Type B pancreatic cell (in vitro differentiated cells): Measurements from ENCODE around the gene CHRM2. TPM values are rescaled to one million over a fixed set of nuclear protein-coding genes. Genes with fewer than 3 reads are reported as not detected.
A peak's percentile ranks its signal among the peaks of the same experiment; 100 is the strongest.

Experiments
- DNase-seq: peaks from one replicate; pipeline ENCODE4 v3.0.0; 2021; ENCODE audit warnings: mixed read lengths; ENCODE audit not compliant: unreplicated experiment; ENCODE audit errors: extremely low spot score
- H3K27ac Mint-ChIP-seq: 2 replicates; pipeline ENCODE4 v1.8.0; 2021; ENCODE audit warnings: mild to moderate bottlenecking, mixed read lengths
- H3K27me3 Mint-ChIP-seq: 2 replicates; pipeline ENCODE4 v1.8.0; 2021; ENCODE audit warnings: mixed read lengths
- H3K36me3 Mint-ChIP-seq: 2 replicates; pipeline ENCODE4 v1.8.0; 2021; ENCODE audit warnings: mixed read lengths
- H3K4me1 Mint-ChIP-seq: one replicate; pipeline ENCODE4 v1.8.0; 2021; ENCODE audit warnings: mixed read lengths; ENCODE audit not compliant: unreplicated experiment
- H3K4me3 Mint-ChIP-seq: 2 replicates; pipeline ENCODE4 v1.8.0; 2021; ENCODE audit warnings: mild to moderate bottlenecking, mixed read lengths
- H3K9me3 Mint-ChIP-seq: 2 replicates; pipeline ENCODE4 v1.8.0; 2021; ENCODE audit warnings: mixed read lengths
- total RNA-seq: library from RNA; stranded (reverse); gene quantifications from 2 replicates; pipeline ENCODE4 v1.2.1, GENCODE V29; 2021; ENCODE audit warnings: low replicate concordance
- TF ChIP-seq, protein P1 (sequence below): fragments of 200-600 bp; sonication (generic); conservative IDR thresholded peaks from 2 replicates; pipeline ENCODE4 v1.5.0; 2021; ENCODE audit warnings: antibody characterized with exemption, mild to moderate bottlenecking

The CHRM2 gene
- total RNA-seq, 1 donor from 2014 or later: 12.2 TPM

DNA sequence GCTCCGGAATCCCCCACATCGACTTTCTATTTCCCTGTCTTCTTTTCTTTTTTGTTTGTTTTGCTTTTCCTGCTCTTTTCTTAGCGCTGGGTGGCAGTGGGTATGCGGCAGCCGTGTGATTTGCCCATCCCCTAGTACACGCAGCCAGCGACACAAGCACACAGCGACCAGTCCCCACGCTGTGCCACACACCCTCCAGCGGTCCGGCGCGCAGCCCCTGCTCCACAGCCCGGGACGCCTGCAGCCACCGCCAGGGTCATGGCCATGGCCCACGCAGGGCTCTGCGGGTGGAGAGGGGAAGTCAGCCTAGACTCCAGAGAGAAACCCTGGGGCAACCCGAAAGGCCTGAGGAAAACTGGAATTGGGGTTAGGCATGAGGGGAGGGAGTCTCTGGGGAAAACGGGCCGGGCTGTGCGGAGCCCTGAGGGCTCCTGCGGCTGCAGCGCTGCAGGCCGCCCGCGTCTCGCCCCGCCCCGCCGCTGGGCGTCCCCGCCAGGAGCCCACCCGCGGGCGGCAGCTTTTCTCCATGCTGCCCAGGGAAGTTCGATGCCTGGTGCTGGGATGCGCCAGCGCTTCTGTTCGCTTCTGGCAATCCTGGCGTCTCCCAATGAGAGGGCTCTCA is 2.5 kb downstream of the CHRM2 start:
- peaks cover 14% of the 10 kb centered on the region for H3K4me1 Mint-ChIP-seq
- no peaks in the 10 kb centered on the region for H3K9me3 Mint-ChIP-seq
- H3K27ac Mint-ChIP-seq: no peak overlapping the region
- TF ChIP-seq, protein P1, sequence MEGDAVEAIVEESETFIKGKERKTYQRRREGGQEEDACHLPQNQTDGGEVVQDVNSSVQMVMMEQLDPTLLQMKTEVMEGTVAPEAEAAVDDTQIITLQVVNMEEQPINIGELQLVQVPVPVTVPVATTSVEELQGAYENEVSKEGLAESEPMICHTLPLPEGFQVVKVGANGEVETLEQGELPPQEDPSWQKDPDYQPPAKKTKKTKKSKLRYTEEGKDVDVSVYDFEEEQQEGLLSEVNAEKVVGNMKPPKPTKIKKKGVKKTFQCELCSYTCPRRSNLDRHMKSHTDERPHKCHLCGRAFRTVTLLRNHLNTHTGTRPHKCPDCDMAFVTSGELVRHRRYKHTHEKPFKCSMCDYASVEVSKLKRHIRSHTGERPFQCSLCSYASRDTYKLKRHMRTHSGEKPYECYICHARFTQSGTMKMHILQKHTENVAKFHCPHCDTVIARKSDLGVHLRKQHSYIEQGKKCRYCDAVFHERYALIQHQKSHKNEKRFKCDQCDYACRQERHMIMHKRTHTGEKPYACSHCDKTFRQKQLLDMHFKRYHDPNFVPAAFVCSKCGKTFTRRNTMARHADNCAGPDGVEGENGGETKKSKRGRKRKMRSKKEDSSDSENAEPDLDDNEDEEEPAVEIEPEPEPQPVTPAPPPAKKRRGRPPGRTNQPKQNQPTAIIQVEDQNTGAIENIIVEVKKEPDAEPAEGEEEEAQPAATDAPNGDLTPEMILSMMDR: peak; percentile 41
- peaks cover 82% of the 10 kb centered on the region for H3K27me3 Mint-ChIP-seq
- peak; percentile 66 for DNase-seq
- H3K4me3 Mint-ChIP-seq: peak overlapping the region; percentile 92
- H3K36me3 Mint-ChIP-seq: peaks cover 5% of the 10 kb centered on the region

DNA sequence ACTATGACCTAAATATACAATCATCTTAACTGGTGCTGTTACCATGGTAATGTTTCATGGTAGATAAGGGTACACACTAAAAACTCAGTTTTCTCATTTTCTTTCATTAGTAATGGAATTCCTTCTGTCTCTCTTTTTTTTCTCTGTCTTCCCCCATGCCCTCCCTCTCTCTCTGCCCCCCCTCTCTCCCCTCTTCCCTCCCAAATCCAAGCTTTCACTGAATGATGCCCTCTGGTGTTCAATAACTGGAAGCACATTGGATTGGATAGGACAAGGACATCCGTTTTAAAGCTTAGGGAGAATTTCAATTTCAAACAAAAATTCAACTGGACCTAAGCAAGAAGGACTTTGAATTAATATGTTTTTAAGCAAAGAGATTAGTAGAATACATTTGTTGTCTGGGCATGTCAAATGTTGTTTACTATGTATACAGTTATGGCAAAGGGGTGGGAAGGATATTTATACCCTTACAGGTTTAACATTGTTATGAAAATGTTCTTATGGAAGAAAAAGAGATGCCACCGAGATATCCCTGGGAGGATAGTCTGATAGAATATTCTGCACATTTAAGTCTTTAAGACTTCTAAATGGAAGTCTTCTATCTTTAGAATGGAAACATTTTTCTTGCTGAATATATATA is 6.1 kb downstream of the CHRM2 start:
- H3K36me3 Mint-ChIP-seq: peaks cover 5% of the 10 kb centered on the region
- peaks cover 5% of the 10 kb centered on the region for H3K4me1 Mint-ChIP-seq
- no peaks in the 10 kb centered on the region for H3K9me3 Mint-ChIP-seq
- DNase-seq: no peak
- H3K27ac Mint-ChIP-seq: no peak overlapping the region
- TF ChIP-seq, protein P1: peak; percentile 77
- peaks cover 64% of the 10 kb centered on the region for H3K27me3 Mint-ChIP-seq
- no peak overlapping the region for H3K4me3 Mint-ChIP-seq

DNA sequence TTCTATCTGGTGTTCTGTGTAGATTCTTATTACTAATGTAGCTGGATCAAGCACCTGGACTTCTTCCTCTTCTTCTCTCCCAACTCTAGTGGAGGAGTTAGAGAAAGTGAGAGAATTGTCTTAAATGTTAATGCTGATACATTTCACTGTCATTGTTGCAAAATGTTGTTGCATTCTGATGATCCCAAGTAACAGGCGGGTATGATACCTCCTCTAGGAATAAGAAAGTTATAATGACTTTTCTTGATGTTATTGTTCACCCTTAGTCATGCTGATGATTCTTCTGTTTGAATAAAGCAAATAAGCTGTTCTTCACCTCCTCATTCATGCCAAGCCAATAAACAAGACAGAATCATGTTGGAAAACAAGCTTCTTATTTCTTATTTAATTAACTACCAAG is 9.1 kb downstream of the CHRM2 start:
- no peaks in the 10 kb centered on the region for H3K9me3 Mint-ChIP-seq
- TF ChIP-seq, protein P1: no peak
- H3K4me1 Mint-ChIP-seq: no peaks in the 10 kb centered on the region
- peaks cover 37% of the 10 kb centered on the region for H3K27me3 Mint-ChIP-seq
- no peak overlapping the region for H3K27ac Mint-ChIP-seq
- H3K4me3 Mint-ChIP-seq: no peak overlapping the region
- no peak for DNase-seq
- peaks cover 5% of the 10 kb centered on the region for H3K36me3 Mint-ChIP-seq

DNA sequence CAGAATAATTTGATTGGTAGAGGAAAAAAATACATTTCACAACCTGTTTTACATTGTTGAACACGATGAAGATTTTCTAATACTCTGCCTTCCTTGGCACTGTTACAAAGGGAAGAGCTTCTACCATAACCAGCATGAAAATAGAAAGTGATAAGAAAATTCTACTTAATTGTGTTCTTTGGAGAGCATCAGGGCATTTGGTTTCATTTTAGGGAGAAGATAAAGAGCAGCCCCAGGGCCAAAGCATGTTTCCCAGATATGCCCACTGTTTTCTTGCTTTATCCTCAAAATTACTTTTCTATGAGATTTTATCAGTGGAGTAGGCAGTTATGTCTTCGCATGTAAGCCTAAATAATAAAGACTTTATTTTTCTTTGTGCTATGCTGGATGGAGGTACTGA is 9.5 kb downstream of the CHRM2 start:
- H3K4me1 Mint-ChIP-seq: no peaks in the 10 kb centered on the region
- H3K27ac Mint-ChIP-seq: no peak overlapping the region
- no peaks in the 10 kb centered on the region for H3K9me3 Mint-ChIP-seq
- TF ChIP-seq, protein P1: no peak
- H3K36me3 Mint-ChIP-seq: peaks cover 5% of the 10 kb centered on the region
- no peak overlapping the region for H3K4me3 Mint-ChIP-seq
- no peak for DNase-seq
- H3K27me3 Mint-ChIP-seq: peaks cover 32% of the 10 kb centered on the region

DNA sequence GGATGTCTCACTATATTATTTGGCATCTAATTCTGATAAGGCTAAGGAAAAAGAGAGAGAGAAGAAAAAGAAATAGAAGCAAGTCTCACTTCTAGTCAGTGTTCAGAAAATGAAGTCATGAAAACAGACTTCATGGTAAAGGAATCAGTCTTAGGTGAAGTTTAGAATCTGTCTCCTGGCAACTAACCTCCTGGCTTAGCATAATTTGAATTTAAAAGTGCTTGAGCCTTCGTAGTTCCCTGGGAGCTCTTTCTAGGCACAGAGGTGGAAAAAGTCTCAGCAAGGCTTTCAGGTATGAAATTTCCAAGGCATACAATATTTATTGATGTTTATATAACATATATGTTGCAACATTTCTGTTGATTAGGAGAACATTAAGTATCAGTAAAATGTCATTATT is 10.4 kb downstream of the CHRM2 start:
- H3K27me3 Mint-ChIP-seq: peaks cover 23% of the 10 kb centered on the region
- H3K4me1 Mint-ChIP-seq: no peaks in the 10 kb centered on the region
- DNase-seq: no peak
- H3K27ac Mint-ChIP-seq: no peak overlapping the region
- H3K4me3 Mint-ChIP-seq: no peak overlapping the region
- H3K36me3 Mint-ChIP-seq: peaks cover 5% of the 10 kb centered on the region
- TF ChIP-seq, protein P1: no peak
- H3K9me3 Mint-ChIP-seq: no peaks in the 10 kb centered on the region
